T-helper 22 cell (primary cell): Measurements from ENCODE around the gene TMEM97.
"Not testable (repeated sequence)": the region's sequence is repeated elsewhere in the genome, so short reads cannot be mapped to it uniquely, and the experiment has no call there.

Experiments used
- DNase-seq: peaks from one replicate; pipeline ENCODE4 v3.0.0-alpha.2; 2020; ENCODE audit warnings: low read depth

The TMEM97 gene

DNA sequence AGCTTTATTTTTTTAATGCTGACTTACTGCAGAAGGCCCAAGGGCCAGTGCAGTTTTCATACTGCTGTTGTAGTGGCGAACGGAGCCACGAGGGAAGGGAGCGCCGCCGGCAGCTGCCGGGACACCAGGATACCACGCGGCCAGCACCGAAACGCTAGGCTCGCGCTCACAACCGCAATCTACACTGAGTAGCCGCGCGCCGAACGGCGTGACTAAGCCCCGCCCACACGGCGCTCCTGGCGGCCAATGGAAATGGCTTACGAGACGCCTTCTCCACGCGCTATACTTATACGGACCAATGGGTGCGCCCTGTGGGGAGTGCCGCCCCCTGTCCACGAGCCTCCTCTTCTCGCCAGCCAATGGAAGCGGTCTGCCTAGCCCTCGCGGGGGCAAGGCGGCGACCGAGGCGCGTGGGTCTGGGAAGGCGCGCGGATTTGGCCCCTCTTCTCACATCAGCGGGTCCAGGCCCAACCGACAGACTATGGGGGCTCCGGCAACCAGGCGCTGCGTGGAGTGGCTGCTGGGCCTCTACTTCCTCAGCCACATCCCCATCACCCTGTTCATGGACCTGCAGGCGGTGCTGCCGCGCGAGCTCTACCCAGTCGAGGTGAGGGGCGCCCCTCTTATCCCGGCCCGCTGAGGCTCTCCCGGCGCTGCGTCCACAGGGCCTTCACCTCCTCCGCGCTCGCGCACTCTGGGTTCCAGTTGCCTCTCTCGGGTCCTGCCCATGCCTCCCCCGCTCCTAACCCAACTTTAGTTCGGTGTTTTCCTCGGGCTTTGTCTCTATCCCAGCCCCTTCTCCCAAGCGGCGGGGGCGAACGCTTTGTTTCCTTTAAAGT, at the start of gene TMEM97:
TMEM97 (plus strand) TSS at position 442 of the 839 bp plus-strand sequence; CDS start at position 482, 40 bp downstream.
- DNase-seq, result peak; percentile 91

- DNase-seq, result no peak
Observed at GRCh38 chr17:28270055-28270454, 48.9 kb upstream of the TMEM97 start.

GRCh38 chr17:28270926-28271325, 48.1 kb upstream of the TMEM97 start:
- no peak for DNase-seq

- DNase-seq, result no peak
Observed at GRCh38 chr17:28271431-28271830, 47.6 kb upstream of the TMEM97 start.

DNA sequence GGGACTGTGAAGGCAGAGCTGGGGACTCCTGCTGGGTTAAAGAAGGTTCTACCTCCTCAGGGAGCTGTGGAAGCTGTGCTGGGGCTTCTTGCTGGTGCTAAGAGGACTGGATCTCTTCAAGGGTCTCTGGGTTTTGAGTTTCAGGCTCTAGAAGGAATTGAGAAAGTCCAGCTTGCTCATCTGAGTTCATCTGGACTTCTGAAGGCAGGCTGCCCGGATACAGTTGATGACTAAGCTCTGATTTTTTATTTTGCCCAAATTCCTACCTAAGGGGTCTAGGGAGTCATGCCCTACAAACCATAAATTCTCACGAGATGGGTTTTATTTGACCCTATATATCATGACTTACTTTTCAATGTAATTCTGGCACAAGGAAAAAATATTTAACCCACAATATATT, 46.8 kb upstream of the TMEM97 start:
- no peak for DNase-seq

- DNase-seq, result not testable (repeated sequence)
Observed at GRCh38 chr17:28273341-28273740, 45.7 kb upstream of the TMEM97 start.

DNA sequence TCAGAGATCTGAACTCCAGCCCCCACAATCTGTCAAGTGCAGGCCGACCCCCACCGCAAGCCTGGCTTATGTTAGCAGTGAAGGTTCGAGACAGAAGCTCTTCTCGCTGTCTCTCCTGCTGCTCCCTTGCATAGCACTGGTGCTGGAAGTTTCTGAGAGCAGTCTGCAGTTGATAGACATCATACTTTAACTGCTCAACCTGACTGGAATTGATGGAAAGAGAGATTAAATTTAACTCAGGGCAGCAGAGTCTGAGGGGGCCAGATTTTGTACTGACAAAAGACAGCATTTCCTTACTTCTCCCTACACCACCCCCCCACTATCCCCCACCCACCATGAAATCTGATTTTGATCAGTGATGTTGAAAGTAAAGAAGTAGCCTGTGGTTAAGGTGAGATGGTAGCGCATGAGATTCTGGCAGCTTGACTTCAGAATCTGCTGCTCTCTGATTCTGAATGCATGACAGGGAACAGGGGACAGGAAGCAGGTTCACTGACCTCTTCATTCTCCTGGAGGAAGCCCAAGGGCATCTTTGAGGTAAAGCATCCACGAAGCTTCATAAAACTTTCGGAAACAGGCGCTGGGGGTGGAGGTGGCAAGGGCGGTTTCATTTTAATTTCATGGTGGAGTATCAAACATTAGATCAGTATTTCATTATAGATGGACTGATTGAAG, 44.3 kb upstream of the TMEM97 start:
- DNase-seq, result no peak

DNA sequence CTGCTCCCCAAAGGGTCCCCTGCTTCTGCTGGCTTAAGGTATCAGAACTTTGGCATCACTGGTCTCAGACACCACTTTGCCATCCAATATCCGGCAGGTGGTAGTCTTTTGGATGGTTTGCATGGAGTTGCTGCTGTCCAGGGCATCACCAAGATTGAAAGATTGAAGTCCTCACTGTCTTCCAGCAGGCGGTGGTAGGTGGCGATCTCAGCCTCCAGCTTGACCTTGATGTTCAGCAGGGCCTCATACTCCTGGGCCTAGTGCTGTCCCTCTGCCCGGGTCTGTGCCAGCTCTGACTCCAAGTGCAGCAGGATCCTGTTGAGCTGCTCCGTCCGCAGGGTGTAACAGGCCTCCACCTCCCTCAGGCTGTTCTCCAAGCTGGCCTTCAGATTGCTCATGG, 43.0 kb upstream of the TMEM97 start:
- DNase-seq, result no peak

GRCh38 chr17:28279411-28279810, 39.6 kb upstream of the TMEM97 start:
- DNase-seq, result no peak

GRCh38 chr17:28280826-28281225, 38.2 kb upstream of the TMEM97 start:
- no peak for DNase-seq

GRCh38 chr17:28282596-28282995, 36.4 kb upstream of the TMEM97 start:
- no peak for DNase-seq

DNA sequence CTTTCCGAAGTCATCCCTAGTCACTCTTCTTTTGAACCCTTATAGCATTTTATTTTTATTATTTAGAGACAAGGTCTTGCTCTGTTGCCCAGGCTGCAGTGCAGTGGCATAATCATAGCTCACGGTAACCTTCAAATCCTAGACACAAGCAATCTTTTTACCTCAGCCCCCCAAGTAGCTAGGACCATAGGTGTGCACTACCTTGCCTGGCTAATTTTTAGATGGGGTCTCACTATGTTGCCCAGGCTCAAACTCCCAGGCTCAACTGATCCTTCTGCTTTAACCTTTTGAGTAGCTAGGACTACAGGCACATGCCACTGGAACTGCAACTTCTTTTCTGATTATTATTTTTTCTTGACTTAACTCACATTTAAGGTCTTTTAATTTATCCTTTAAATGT, 33.0 kb upstream of the TMEM97 start:
- no peak for DNase-seq

- DNase-seq, result no peak
Observed at GRCh38 chr17:28290703-28291102, 28.3 kb upstream of the TMEM97 start.

GRCh38 chr17:28291780-28292330, 27.1 kb upstream of the TMEM97 start:
- DNase-seq, result no peak

DNA sequence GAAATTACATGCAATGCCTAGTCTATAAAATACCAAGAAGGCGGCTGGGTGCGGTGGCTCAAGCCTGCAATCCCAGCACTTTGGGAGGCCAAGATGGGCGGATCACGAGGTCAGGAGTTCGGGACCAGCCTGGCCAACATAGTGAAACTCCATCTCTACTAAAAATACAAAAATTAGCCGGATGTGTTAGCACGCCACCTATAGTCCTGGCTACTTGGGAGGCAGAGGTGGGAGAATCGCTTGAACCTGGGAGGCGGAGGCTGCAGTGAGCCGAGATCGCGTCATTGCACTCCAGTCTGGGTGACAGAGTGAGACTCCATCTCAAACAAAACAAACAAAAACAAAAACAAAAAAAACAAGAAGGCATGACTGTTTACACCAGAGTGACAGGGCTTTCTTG, 26.1 kb upstream of the TMEM97 start:
- DNase-seq, result not testable (repeated sequence)

DNA sequence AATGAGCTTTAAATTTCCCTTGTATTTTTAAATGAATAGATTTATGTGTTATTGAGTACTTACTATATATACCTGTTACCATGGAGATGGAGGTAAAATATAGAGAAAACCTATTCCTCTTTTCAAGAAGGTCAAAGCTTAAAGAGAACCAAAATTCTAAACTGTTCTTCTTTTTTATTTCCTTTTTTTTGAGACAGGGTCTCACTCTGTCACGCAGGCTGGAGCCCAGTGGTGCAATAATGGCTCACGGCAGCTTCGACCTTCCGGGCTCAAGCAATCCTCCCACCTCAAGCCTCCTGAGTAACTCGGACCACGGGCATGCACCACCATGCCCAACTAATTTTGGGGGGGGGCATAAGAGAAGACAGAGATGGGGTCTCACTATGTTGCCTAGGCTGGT, 25.0 kb upstream of the TMEM97 start:
- no peak for DNase-seq

GRCh38 chr17:28295677-28296578, 23.1 kb upstream of the TMEM97 start:
- DNase-seq, result no peak

DNA sequence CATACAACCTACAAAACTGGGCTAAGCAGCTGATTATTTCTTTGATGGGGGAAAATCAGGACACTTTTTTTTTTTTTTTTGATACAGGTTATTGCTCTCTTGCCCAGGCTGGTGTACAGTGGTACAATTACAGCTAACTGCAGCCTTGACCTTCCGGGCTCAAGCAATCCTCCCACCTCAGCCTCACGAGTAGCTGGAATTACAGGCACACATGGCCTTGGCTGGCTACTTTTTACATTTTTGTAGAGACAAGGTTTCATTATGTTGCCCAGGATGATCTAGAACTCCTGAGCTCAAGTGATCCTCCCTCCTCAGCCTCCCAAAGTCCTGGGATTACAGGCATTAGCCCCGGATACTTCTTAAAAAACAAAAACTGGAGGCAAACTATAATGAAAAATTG, 20.6 kb upstream of the TMEM97 start:
- DNase-seq, result no peak

- DNase-seq, result no peak
Observed at GRCh38 chr17:28306954-28307401, 12.0 kb upstream of the TMEM97 start.

GRCh38 chr17:28313841-28314240, 5.2 kb upstream of the TMEM97 start:
- DNase-seq, result no peak

DNA sequence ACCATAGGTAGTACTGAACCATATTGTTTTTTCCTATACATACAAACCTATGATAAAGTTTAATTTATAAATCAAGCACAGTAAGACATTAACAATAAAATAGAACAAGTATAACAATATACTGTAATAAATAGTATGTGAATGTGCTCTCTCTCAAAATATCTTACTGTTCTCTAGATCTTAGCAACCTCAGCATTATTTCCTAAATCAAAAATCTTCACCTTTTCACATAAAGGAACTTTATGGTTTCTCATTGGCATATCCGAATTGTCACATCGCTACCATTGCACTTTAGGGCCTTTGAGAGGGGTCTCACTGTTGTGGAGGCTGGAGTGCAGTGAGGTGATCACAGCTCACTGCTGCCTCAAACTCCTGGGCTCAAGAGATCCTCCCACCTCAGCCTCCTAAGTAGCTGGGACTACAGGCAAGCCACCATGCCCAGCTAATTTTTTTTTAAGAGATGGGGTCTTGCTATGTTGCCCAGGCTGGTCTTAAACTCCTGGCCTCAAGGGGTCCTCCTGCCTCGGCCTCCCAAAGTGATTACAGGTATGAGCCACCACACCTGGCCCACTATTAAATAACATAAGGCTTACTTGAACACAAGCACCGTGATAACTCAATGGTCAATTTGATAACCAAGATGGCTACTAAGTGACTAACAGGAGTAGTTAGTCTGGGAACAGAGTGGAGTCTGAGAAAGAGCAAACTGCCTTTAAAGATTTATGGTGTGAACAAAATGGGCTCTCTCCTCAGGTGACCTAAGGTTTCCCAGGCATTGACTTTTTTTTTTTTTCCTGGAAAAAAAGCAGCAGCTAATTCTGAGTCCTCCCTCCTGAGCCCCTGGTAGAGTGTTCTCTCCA, 2.9 kb upstream of the TMEM97 start:
- DNase-seq, result no peak
